Left kidney (tissue), 2 donors: ENCODE data around the gene DPEP2. TPM values are rescaled to one million over a fixed set of nuclear protein-coding genes. Genes with fewer than 3 reads are reported as not detected.
"Not testable (repeated sequence)": the region's sequence is repeated elsewhere in the genome, so short reads cannot be mapped to it uniquely, and the experiment has no call there.

Source experiments
- DNase-seq: peaks from one replicate; pipeline ENCODE4 v3.0.0-alpha.2; 2013
- polyA plus RNA-seq: library from polyadenylated mRNA; unstranded; fragments of 120-200 nt; gene quantifications from one replicate; pipeline ENCODE4 v1.2.1, GENCODE V29; 2013; ENCODE audit not compliant: insufficient read length

DPEP2 gene
- polyA plus RNA-seq, 1 donor, result 1.2 TPM

DNA sequence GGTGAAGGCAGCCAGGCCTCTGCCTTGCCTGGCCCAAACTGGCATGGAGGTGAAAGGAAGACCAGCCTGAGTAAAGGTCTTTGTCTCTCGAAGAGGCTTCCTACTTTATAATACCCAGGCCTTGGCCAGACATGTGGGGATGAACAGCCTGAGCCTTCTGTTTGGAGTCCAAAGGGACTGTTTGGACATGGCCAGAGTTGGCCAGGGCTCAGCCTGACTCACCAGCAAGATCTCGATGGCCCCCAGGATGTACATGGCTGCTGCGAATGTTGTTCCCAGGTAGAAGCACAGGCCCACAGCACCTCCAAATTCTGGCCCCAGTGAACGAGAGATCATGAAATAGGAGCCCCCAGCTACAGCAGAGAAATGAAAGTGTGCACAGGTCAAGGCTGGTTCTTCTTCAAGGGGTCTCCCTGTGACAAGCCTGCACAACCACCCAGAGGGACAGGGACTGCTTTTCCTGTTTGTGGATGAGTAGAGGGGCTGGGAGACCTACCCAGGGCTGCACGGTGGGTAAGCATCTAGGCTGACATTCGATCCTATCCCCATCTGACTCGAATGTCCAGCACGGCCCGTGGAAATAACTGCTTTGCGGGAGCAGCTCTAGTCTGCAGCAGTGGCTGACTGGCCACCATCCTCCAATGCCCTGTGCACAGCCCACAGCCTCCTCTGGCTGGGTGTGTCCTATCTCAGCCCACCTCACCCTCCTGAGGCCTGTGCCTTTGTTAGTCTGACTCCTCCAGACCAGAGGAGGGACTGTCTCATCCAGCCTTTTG is 44.7 kb downstream of the DPEP2 start:
- DNase-seq, result no peak

DNA sequence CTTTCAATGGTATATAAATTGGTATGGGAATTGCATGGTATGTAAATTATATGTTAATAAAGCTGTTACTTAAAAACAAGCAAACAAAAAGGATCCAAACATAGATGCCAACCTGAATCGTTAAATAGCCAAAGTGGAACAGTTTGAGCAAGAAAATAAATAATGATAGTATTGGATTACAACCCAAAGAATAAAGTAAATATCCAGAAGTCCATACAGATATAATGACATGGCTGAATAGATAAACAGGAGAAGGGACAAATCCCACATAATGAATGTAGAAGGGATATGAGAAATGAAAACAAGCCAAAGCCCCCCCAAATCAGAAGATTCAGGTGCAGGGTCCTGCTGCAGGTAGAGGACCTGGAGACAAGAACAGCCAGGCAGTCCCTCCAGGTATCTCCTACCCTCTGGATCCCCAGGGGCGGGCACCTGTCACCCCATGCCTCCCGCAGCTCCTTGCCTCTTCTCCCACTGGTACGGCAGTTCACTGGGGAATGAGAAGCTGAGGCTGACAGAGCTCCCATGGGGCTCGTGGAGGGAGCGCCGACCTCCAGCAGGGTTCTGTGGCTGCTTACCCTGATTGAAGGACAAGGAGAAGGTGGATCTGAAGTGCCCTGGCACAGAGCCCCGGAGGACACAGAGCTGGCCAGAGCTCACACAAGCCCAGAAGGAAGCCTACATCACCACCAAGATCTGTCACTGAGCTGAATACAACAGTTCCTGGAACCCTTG is 45.5 kb downstream of the DPEP2 start:
- DNase-seq, result no peak

DNA sequence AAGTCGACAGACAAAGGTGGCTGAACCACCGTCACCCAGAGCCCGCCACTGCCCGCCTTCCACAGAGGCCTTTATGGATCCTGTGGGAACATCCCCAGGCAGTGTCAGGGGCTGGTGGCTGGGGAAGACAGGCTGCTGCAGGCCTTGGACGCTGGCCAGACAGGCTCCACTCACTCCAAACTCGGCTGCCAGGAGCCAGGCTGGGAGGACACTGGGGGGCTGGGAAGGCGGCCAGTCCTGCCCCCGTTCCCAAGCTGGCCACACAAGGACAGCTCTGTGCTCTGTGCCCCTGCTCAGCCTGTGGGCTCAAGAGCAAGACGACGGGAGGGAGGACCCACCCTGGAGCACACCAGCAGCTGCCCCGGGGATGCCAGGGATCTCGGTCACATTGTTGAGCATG is 47.8 kb downstream of the DPEP2 start:
- no peak for DNase-seq

DNA sequence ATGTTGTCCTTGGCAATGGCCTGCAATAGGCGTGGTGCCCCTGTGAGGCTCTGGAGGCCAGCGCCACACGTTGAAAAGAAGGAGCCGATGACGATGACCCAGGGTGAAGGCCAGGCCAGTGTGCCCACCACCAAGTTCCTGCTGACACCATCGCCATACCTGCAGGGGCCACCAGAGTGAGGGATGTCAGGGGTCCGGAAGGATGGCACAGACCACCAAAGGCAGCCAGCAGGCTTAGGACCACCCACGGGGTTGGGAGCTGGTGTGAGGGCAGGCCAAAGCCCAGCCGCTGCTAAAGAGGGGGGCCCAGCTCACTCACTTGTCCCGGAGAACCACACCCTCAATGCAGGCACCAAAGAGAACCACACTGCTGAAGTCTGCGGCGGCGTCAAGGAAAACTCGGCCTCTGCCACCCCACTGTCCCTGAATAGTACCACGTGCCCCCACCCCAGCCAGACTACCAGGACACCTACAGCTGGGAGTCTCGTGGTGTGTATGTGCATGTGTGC is 48.9 kb downstream of the DPEP2 start:
- no peak for DNase-seq

DNA sequence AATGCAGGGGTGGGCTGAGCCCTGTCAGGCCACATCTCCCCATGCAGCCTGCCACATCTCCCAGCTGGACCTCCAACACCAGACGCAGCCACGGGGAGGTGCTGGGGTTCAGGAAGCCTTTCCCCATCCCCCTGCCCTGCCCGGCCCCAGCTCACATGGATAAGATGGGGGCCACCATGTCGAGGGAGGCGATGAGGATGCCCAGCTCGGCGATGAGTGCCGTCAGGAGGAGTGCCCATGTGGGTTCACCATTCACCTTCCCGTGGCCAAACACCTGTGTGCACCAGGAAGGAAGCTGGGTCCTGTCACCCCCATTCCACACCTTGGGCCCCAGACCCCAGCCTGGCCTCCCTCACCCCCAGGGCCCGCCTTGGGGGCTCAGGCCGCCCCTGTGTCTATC is 49.6 kb downstream of the DPEP2 start:
- DNase-seq, result no peak

DNA sequence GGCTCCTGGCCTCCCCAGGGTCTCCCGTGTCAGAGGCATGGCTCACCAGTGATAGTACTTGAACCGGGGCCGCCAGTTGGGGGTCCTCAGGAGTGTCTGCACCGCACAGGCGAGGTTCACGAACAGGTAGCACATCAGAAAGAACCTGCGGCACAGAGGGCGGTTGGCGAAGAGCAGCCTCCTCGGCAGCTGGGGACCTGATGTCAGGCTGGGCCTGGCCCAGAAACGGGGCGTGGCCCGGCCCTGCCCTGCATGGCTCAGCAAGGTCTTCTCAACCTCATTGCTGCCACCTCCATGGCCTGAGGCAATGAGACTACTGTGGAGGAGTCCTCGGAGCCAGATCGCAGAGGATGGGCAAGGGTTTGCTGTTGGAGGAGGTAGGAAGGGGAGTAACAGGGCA is 51.3 kb downstream of the DPEP2 start:
- DNase-seq, result no peak

DNA sequence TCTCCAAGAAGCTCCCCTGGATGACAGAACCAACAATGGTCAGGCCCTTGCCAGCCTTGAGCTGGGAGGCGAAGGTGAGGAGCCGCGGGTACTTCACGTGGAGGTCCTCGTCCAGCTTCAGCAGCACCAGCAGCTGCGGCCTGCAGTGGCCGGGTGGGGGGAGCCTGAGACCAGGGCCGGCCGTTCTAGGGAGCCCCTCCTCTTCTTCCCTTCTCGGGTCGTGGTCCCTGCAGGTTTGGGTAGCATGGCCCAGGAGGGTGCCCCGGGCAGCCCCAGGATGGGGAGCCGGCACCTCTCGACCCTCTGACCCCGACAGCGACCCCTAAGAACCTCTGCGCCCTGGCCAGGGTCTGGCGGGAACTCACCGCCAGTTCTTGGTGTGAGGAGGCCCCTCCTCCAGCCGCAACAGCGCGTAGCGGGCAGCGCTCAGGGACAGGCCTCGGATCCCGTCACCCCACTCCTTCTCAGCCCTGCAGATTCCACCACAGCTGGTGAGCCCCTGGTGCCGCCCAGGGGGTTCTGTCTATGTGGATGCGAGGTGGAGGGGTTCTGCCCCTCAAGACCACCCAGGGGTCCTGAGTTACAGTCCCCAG is 52.2 kb downstream of the DPEP2 start:
- no peak for DNase-seq

DNA sequence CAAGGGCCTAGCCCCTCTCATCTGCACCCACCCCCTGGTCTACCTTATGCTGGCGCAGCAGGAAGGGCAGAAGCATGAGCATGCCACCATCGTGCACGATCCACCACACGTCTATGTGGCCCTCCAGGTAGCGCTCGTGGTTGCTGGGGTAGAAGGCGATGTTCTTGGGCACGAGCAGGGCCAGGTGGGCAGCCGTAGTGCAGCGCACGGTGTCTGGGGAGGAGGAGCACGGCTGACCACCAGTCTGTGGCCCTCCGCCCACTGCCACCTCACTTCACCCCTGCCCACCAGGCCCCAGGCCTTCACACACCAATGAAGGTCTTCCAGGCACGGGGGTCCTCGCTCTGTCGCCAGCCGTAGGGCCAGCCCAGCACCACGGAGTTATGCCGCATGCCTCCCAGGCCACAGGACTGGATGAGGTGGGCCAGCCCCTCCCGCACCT is 53.1 kb downstream of the DPEP2 start:
- no peak for DNase-seq

DNA sequence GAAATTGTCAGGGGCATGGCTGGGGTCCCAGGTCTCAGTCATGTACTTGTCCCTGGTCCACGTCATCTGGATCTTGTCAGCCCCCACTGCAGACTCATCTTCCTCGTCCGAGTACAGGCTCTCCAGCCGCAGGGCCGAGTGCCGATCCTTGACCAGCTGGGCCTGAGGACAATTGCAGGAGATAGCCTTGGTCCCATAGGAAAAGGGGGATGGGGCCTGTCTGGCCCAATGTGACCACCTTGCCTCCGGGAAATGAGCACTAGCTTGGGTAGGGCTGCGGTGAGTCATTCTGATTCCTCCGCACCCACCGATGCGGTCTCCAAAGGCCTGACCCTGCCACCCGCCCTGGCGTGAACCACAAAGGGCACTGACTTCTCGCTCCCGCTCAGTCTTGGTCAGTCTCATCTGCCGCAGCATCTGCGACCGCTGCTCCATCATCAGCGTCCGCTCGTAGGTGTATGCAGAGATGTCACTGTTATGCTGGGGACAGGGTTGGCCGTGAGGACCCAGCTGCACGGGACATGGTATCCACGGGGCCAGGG is 53.8 kb downstream of the DPEP2 start:
- no peak for DNase-seq

DNA sequence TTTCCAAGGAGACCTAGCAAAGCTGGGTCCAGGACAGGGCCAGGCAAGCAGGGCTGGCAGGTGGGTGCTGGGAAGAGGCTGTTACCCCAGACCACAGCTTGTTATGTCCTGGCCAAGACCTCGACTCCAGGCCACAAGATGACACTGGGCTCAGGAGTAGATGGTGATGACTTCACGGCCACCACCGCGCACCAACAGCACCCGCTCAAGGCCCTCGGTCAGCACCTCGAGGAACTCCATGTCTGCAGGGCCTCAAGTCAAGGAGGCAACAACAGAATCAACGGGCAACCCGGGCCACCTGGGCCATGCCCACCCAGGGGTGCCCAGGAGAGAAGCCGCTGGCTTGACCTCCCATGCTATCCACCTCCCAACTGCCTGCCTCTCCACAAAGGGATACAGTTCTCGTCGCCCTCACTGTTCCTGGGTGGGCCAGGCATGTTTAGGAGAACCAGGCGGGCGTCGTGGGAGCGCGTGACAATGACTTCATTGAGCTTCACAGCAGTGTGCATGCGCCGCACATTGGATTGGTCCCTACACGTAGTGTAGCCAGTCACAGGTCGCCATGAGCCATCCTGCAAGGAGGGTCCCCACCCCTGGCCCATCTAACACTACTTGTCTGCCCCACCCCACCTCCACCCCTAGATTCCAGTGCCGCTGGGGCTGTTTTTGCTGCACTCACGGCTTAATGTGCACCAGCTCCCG is 54.4 kb downstream of the DPEP2 start:
- no peak for DNase-seq

DNA sequence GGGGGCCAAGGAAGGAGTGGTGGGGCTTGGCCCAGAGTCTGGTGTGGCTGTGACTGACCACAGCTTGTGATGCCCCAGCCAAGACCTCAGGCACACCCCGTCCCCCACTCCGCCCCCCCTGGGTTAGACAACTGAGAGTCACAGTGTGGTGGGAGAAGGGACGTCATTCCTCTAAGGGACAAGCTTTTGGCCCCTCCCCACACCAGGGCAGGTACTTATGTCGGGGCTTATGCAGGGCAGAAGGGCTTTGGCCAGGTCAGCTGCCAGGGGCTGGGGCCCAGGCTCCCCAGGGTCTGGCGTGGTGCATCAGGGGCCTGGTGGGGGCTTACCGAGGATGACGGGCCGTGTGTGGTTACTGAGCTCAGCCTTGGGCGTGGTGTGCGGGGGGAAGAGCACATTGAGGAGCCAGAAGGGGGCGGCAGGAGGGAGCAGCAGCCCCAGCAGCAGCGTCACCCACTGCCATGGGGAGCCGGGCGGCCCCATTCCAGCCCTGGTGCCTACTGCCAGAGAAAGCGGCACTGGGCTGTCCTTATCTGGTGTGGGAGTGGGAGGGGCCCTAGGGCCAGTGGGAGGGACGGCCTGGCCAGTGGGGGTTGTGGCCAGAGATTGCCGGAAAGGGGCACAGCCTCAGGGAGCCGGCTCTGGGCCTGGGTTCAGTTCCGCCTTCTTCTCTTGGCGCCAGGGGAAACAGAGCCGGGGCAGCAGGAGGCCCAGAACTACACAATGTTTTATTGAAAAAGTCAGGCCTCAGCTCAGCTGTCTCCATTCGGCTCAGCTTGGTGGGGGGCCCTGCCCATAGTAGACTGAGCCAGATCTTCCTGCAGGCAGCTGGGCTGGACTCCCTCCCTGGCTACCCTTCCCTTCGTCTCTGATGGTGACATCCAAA is 55.4 kb downstream of the DPEP2 start, which contains the start of gene LCAT:
TSS of gene LCAT (minus strand) at position 502 of the 886 bp plus-strand sequence. CDS start at position 483, 19 bp downstream.
- no peak for DNase-seq

DNA sequence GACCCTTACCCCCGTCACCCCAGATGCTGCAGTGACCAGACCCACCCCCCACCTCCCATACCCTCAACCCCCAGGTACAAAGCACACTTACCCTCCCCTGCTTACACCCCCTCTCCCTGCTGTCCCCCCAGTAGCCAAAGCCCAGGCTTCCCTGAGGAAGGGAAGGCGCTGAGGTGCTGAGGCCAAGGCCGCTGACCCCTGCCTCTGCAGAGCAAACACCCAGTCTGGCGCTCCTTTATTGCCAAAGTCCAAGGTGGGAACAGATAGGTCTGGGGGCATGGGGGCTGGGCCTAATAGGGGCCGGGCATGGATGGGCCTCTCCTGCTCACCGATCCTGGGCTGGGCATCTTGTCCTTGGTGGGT is 56.0 kb downstream of the DPEP2 start:
- DNase-seq, result no peak

DNA sequence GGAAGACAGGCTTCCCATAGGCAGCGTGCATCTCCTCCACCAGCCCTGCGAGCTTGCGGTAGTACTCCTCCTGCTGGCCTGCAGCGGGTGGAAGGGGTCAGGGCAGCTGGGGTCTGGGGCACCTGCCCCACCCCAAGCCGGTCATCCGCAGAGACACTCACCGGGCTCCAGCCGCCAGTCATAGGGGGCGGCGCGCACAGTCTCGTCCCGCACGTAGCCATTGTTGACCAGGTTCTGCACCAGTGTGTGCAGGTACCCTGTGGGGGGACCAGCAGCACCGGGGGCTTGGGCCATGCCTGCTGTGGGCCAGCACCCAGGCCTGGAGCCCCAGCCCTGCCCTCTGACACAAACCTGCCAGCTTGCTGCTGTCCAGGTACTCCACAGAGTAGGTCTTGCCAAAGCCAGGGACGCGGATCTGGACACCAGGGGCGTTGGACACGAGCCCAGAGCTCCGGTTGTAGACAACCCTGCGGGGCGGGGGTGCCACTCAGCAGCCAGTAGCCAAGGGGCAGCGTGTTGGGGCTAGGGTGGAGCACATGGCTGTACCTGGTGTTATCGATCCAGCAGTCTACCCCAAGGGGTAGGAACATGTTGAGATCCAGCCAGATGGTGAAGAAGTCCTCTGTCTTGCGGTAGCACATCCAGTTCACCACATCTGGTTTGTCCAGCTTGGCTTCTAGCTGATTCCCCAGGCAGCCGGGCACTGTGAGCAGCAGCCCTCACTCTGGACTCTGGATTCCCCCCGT is 56.6 kb downstream of the DPEP2 start:
- DNase-seq, result no peak

DNA sequence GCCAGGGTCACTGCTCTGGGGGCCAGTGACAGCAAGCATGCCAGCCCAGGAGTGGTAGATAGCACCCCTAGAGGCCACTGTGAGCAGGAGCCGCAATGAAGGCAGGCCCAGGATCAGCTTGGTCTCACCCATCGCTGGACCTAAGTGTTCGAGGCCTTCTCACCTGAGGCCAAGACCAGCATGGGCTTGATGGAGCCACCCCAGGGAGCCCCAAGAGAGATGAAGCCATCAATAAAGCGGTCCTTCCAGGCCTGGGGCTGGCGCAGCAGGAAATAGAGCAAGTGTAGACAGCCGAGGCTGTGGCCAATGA is 57.1 kb downstream of the DPEP2 start:
- DNase-seq, result no peak

DNA sequence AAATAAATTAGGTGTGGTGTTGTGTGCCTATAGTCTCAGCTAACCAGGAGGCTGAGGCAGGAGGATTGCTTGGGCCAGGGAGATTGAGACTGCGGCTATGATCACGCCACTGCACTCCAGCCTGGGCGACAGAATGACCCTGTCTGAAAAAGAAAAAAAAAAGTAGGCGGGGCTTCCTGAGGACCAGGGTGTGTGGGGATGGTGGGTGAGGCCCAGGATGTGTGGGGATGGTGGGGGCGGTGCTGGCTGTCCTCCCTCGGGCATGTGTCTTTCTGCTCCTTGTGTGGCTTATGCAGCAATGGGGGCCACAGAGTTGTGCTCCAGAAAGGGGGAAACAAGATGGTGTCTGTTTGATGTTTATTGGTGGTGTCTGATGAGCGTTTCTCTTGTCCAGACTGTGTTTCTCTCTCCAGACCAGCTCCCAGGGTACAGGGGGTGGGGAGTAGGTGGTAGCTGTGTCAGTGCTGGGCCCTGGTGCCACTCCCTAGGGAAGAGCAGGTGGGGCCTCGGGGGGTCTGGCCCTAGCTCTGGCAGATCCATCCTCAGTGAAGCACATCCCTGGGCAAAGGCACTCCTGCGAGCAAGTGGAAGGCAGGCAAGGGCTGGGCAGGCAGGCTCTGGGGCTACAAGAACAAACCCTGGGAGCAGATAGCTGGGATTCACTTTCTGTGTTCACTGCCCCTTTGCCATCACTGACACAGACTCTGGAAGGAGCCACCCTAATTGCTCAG is 57.6 kb downstream of the DPEP2 start:
- no peak for DNase-seq

DNA sequence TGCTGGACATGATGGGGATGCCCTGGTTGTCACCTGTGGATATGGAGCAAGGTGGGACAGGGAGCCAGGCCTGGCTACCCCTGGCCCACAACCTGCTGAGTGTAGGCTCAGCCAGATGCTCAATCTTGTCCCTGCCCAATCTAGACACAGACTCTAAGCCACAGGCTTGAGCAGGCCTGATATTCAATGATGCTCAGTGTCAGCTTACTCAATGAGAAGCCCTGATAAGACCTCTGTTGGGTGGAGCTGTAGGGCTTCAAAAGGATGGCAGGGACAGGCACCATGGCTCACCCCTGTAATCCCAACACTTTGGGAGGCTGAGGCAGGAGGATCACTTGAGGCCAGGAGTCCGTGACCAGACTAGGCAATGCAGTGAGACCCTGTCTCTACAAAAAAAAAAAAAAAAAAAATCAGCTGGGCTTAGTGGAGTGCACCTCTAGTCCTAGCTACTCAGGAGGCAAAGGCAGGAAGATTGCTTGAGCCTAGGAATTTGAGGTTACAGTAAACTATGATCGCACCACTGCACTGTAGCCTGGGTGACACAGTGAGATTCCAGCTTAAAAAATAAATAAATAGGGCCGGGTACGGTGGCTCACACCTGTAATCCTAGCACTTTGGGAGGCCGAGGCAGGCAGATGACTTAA is 58.7 kb downstream of the DPEP2 start:
- DNase-seq, result no peak

DNA sequence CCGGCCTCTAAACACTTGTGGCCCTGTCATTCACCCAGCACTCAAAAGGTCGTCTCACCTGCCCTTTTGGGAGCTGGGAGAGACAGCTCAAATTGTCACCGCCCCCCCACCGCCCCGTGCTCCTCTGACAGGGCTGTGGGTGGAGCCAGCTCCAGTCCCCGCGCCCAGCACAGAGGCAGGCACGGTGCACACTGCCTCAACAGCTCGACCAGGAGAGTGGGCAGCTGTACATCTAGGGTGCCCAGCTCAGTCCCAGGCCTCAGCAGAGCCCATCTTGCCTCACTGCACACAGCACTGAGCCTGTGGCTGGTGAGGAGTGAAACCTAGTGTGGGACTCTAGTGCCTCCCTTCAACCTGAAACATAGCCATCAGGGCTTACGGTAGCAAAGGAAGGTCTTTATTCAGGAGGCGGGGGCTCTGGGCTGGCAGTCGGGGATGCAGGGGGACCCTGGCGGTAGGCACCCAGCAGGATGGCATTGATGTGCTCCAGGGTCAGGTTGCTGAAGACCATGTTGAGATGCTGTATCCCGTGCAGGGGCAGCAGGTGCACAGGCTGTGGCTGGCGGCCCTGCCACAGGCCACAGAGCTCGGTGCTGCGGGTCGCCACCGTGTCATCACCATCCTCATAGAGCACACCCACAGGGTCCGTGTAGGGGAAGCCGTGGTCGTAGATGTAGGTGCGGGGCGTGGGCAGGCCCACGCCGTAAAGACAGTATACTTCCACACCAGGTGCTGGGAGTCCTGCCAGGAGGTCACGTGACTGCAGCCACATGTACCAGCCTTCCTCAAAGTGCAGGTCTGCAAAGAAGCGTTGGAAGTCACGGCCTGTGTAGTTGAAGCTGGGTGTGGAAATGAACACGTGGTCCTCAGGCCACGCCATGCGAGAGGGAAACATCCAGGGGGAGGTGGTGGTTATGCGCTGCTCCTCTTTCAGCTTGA is 59.5 kb downstream of the DPEP2 start:
- no peak for DNase-seq

DNA sequence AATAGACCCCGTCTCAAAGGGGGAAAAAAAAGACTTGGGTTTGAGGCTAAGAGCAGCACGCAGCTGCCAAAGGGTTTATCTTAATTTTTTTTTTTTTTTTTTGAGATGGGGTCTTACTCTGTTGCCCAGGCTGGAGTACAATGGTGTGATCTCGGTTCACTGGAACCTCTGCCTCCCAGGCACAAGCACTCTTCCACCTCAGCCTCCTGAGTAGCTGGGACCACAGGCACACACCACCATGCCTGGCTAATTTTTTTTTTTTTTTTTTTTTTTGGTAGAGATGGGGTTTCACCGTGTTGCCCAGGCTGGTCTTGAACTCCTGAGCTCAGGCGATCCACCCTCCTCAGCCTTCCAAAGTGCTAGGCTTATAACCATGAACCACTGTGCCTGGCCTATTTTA is 61.6 kb downstream of the DPEP2 start:
- not testable (repeated sequence) for DNase-seq
